ENCODE measurements around the gene SPECC1.
"Not testable (repeated sequence)": the region's sequence is repeated elsewhere in the genome, so short reads cannot be mapped to it uniquely, and the experiment has no call there.

SPECC1 gene

GRCh38 chr17:20010099-20010863 lies 1.1 kb downstream of the SPECC1 start:
- no peak for DNase-seq (ENCODE audit: low read depth)

GRCh38 chr17:20010936-20011335 lies 1.8 kb downstream of the SPECC1 start:
- DNase-seq (ENCODE audit: low read depth) = no peak

- no peak for DNase-seq (ENCODE audit: low read depth)
These were observed 2.9 kb downstream of the SPECC1 start for GRCh38 chr17:20012017-20012536.

GRCh38 chr17:20016475-20016992 lies 7.4 kb downstream of the SPECC1 start:
- not testable (repeated sequence) for DNase-seq (ENCODE audit: low read depth)

GRCh38 chr17:20022701-20023100 lies 13.5 kb downstream of the SPECC1 start:
- DNase-seq (ENCODE audit: low read depth) = no peak

DNA sequence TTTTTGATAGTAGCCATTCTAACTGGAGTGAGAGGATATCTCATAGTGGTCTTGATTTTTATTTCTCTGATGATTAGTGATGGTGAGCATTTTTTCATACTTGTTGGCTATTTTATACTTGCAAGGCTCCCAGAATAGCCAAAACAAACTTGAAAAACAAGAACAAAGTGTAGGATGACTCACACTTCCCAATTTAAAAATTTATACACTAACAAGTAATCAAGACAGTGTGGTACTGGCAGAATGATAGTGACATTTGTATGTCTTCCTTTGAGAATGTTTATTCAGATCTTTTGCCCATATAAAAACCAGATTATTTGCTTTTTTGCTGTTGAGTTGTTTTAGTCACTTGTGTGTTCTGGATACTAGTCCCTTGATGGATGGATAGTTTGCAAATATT lies 17.8 kb downstream of the SPECC1 start:
- no peak for DNase-seq (ENCODE audit: low read depth)

GRCh38 chr17:20028443-20028842 lies 19.3 kb downstream of the SPECC1 start:
- no peak for DNase-seq (ENCODE audit: low read depth)

DNA sequence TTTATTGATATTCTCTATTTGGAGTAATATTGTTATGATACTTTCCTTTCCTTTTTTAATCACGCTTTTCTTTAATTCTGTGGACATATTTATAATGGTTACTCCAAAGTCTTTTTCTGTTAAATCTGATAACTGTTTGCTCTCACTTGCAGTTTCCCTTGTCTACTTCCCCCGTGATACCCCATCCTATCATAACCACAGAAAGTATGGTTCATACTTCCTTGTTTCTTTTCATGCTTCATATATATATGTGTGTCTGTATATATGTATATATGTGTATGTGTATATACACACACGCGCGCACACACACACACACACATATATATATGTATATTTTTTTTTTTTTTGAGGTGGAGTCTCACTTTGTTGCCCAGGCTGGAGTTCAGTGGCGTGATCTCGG lies 23.5 kb downstream of the SPECC1 start:
- no peak for DNase-seq (ENCODE audit: low read depth)

- no peak for DNase-seq (ENCODE audit: low read depth)
These were observed 24.3 kb downstream of the SPECC1 start for GRCh38 chr17:20033415-20033814.

GRCh38 chr17:20035501-20035900 lies 26.3 kb downstream of the SPECC1 start:
- no peak for DNase-seq (ENCODE audit: low read depth)

- not testable (repeated sequence) for DNase-seq (ENCODE audit: low read depth)
These were observed 28.1 kb downstream of the SPECC1 start for GRCh38 chr17:20037286-20037685.

DNA sequence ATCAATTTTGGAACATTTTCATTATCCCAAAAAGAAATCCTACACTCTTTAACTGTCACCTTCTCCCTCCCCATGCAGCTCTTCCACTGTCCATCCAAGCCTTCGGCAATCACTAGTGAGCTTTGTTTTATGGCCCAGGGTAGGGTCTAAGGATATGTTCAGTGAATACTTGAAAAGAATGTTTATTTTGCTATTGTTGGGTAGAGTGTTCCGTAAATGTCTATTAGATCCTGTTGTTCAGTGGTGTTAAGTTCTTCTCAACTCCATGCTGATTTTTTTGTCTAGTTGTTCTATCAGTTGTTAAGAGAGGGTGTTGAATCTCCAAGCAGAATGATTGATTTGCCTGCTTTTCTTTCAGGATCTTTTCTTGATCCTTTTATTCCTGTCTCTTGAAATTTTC lies 29.9 kb downstream of the SPECC1 start:
- no peak for DNase-seq (ENCODE audit: low read depth)

DNA sequence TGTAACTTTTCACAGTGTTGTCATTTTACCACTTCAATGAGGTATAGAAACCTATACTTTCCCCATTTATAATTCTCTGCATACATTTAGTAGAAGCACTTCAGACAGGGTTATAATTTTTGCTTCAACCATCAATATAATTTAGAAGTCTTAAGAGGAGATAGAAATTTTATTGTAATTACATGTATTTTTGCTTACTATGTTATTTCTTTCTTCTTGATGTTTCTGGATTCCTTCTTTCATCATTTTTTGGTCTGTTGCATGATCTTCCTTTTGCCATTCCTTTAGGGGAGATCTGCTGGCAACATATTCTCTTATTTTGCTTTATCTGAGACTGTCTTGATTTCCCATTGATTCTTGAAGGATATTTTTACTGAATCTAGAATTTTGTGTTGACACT lies 31.1 kb downstream of the SPECC1 start:
- DNase-seq (ENCODE audit: low read depth) = no peak

GRCh38 chr17:20043021-20043420 lies 33.9 kb downstream of the SPECC1 start:
- no peak for DNase-seq (ENCODE audit: low read depth)

DNA sequence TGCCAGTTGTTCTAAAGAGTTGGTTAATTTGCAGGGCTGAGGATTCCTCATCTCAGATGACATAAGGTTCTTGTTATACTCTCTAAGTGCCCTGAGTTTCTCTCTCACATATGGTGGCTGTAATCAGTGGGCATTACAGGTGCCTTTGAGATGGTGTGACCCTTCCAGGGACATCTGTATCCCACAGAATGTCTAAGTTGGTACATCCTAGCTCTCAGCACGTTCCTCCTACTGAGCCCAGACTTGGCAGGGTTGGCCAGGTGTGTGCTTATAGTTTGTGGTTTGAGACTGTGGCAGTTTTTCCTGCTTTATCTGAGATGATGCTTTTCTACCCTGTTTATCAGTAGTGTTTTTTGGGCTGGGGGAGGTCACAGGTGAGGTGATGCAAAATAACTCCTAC lies 36.3 kb downstream of the SPECC1 start:
- no peak for DNase-seq (ENCODE audit: low read depth)

- DNase-seq (ENCODE audit: low read depth) = no peak
These were observed 37.5 kb downstream of the SPECC1 start for GRCh38 chr17:20046629-20047028.

DNA sequence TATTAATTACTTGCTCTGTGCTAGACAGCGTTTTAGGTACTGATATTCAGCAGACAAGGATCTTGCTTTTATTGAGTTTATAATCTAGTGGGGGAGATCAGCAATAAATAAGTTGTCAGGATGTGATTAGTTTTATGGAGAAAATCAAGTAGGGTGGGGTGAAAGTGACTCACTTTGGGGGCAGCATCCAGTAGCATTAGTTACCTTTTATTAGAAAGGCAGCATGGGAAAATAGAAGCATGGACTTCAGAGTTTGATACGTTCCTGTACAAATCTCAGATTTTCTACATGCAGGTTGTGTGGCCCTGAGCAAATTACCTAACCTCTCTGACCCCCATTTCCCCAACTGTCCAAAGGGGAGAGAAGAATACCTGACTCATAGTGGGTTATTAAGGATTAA lies 42.5 kb downstream of the SPECC1 start:
- DNase-seq (ENCODE audit: low read depth) = no peak

GRCh38 chr17:20053361-20053964 lies 44.3 kb downstream of the SPECC1 start:
- DNase-seq (ENCODE audit: low read depth) = no peak

DNA sequence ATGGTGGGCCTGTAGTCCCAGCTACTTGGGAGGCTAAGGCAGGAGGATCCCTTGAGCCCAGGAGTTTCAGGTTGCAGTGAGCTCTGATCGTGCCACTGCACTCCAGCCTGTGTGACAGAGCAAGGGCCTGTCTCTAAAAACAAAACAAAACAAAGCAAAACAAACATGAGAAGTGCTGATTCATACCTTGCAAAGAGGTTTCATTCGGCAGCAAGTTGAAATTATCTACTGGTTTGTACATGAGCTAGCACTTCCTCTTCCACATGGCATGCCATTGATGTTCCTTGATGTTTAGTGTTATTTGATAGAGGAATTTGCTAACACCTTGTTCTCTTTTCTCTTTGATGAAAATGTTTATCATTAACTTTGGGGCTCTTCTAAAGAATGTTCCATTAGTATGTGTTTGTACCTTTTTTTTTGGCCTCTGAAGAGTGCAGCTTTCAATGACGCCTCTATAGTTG lies 50.6 kb downstream of the SPECC1 start:
- DNase-seq (ENCODE audit: low read depth) = no peak

DNA sequence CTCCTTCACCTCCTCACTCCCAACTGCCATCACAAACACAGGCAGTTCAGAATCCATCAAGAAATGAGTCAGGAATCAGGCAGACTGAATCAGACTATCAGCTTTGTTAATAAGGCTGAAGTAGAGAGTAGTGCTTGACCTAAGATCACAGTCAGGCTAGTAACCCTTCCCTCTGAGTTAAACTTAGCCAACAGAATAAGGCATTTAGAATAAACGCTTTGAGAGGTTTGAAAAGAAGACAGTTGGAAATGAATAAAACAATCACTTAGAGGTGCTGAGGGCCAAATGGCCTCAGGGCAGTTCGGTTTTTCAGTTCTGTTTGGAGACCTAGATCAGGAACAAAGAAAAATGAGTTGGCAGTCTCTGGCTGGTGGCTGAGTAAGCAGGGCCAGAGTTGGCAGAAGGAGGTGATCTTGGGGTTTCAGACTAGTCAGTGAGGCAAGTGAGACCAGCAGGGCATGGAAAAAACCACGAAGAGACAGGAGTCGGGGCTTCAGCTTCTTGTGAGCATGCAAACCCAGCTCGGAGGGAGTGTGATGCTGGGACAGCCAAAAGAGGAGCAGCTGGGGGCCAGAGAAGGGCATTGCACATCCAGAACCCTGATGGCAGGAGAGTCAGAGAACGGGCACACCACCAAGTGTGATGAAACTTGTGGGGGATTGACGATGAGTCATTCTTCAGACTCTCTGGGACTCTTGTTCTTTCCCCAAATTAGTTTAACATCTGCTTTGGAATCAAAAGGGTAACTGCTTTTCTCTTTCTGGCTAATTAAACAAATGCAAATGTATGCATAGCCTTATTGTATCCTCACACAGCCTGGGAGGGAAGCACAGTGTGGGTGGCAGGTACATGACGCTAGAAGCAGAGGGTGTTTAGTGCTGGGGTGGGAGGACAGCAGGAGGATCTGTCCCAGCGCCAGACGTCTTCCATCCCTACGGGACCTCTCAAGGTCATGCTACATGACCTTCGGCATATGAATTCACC lies 54.8 kb downstream of the SPECC1 start:
- DNase-seq (ENCODE audit: low read depth) = no peak

GRCh38 chr17:20066253-20066652 lies 57.1 kb downstream of the SPECC1 start:
- DNase-seq (ENCODE audit: low read depth) = no peak

DNA sequence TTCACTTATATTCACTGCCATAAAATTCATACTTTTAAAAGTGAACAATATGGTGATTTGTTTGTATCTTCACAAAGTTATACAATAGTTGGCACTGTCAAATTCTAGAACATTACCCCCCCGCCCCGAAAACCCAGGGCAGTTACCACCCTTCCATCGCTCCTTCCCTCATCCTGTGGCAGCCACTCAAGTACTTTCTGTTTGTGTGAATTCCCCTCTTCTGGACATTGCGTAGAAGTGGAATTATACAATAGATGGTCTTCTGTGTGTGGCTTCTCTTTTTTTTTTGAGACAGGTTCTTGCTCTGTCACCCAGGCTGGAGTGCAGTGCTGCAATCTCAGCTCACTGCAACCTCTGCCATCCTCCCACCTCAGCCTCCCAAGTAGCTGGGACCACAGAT lies 58.6 kb downstream of the SPECC1 start:
- DNase-seq (ENCODE audit: low read depth) = no peak

Measured in activated gamma-delta T cell treated with anti-CD3 and anti-CD28 coated beads, Interleukin-2, amount 50 U/mL, for 16 hours (primary cell).